MM.1S (cell line): ENCODE data around the gene FBXL4.

ENCODE experiments used
- EZH2 ChIP-seq: fragments of 300-600 bp; sonication (generic); optimal IDR thresholded peaks from 2 replicates; pipeline ENCODE3; 2017; ENCODE audit warnings: low read depth, mild to moderate bottlenecking, antibody characterized with exemption, low read length, mixed read lengths
- EZH2phosphoT487 ChIP-seq: fragments of 300-600 bp; sonication (generic); IDR thresholded peaks from 2 replicates; pipeline ENCODE4 v1.6.1; 2018; ENCODE audit warnings: antibody characterized with exemption, low read length
- TF ChIP-seq, protein P1 (sequence below): fragments of 300-600 bp; sonication (generic); IDR thresholded peaks from 2 replicates; pipeline ENCODE4 v1.5.1; 2016; ENCODE audit warnings: antibody characterized with exemption, low read length, mixed read lengths

DNA sequence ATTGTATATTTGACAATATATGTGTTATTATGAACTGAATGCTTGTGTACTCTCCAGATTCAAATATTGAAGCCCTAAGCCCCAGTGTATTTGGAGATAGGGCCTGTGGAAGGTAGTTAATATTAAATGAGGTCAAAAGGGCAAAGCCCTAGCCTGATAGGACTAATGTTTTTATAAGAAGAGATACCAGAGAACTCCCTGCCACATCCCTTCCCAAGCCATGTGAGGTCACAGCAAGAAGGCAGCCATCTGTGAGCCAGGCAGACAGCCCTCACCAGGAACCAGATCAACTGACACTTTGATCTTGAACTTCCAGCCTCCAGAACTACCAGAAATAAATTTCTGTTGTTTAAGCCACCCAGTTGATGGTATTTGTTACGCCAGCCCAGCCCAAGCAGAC is 36.4 kb upstream of the FBXL4 start:
- TF ChIP-seq, protein P1, sequence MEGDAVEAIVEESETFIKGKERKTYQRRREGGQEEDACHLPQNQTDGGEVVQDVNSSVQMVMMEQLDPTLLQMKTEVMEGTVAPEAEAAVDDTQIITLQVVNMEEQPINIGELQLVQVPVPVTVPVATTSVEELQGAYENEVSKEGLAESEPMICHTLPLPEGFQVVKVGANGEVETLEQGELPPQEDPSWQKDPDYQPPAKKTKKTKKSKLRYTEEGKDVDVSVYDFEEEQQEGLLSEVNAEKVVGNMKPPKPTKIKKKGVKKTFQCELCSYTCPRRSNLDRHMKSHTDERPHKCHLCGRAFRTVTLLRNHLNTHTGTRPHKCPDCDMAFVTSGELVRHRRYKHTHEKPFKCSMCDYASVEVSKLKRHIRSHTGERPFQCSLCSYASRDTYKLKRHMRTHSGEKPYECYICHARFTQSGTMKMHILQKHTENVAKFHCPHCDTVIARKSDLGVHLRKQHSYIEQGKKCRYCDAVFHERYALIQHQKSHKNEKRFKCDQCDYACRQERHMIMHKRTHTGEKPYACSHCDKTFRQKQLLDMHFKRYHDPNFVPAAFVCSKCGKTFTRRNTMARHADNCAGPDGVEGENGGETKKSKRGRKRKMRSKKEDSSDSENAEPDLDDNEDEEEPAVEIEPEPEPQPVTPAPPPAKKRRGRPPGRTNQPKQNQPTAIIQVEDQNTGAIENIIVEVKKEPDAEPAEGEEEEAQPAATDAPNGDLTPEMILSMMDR = no peak
- TF ChIP-seq EZH2phosphoT487 = no peak
- no peak for TF ChIP-seq EZH2
